Esophagus muscularis mucosa (tissue), 4 donors: ENCODE results near the gene ACSBG1. TPM values are rescaled to one million over a fixed set of nuclear protein-coding genes. Genes with fewer than 3 reads are reported as not detected.
A peak's percentile ranks its signal among the peaks of the same experiment; 100 is the strongest.

Source experiments
- DNase-seq: peaks from one replicate; pipeline ENCODE4 v3.0.0-alpha.2; 2017; ENCODE audit errors: extremely low spot score
- H3K27ac ChIP-seq, 4 donors: fragments of 200-600 bp; sonication (generic); replicated peaks in 1 of 4; 1 replicate in 3 of 4; 2 replicates in 1 of 4; pipeline ENCODE4 v1.5.1; 2016 to 2019; ENCODE audit warnings: mild to moderate bottlenecking in 1 of 4
- H3K27me3 ChIP-seq, 4 donors: fragments of 200-600 bp; sonication (generic); one replicate each; pipeline versions ENCODE4 v1.5.1 to v1.6.0; 2016 to 2019
- H3K36me3 ChIP-seq, 4 donors: fragments of 200-600 bp; sonication (generic); one replicate each; pipeline ENCODE4 v1.5.1; 2016 to 2019
- H3K4me1 ChIP-seq, 4 donors: fragments of 200-600 bp; sonication (generic); one replicate each; pipeline ENCODE4 v1.5.1; 2016 to 2019
- H3K4me3 ChIP-seq, 4 donors: fragments of 200-600 bp; sonication (generic); 1 replicate in 2 of 4; 2 replicates in 2 of 4; pipeline ENCODE4 v1.5.1; 2016 to 2019; ENCODE audit warnings: mild to moderate bottlenecking in 4 of 4, moderate library complexity in 1 of 4
- H3K9me3 ChIP-seq, 4 donors: fragments of 200-600 bp; sonication (generic); 1 replicate in 3 of 4; 2 replicates in 1 of 4; pipeline ENCODE4 v1.5.1; 2016 to 2019
- EP300 ChIP-seq: sonication (generic); formaldehyde crosslinking; IDR thresholded peaks from one replicate; pipeline ENCODE4 v1.6.1; 2017; ENCODE audit warnings: antibody characterized with exemption
- POLR2A ChIP-seq: fragments of 450-650 bp; IDR thresholded peaks from one replicate; pipeline ENCODE4 v1.6.1; 2017; ENCODE audit warnings: antibody characterized with exemption, moderate library complexity, mild to moderate bottlenecking, low read depth
- POLR2AphosphoS5 ChIP-seq, 2 donors: sonication (generic); formaldehyde crosslinking; IDR thresholded peaks; one replicate each; pipeline ENCODE4 v1.6.1; 2017; ENCODE audit warnings: antibody characterized with exemption in 2 of 2
- WGBS: methylation state at CpG from one replicate; pipeline ENCODE4 v1.1.5; 2018; 5-methylcytosine and 5-hydroxymethylcytosine counted together
- intact Hi-C: fragments of 100-400 bp; cut with DNase I; formaldehyde crosslinking; loops from one replicate; pipeline ENCODE4 v1.15.1; 2023
- total RNA-seq, 4 donors: library from RNA; depleted of rRNA; stranded (reverse); fragments of >200 nt; gene quantifications; one replicate each; pipeline versions ENCODE4 v1.1.0 to v1.2.1, GENCODE V29; 2016
- TF ChIP-seq, protein P1 (sequence below), 3 experiments: fragments of 200-600 bp in 2 of 3; fragments of 450-650 bp in 1 of 3; sonication (generic) in 2 of 3; IDR thresholded peaks; one replicate each; pipeline ENCODE4 v1.5.1; 2017 to 2019; ENCODE audit warnings: antibody characterized with exemption in 3 of 3, mild to moderate bottlenecking in 2 of 3, moderate library complexity in 1 of 3

The ACSBG1 gene
- total RNA-seq, 4 donors from 2014 or later = 0.33 to 2.5 (median 1.8) TPM

DNA sequence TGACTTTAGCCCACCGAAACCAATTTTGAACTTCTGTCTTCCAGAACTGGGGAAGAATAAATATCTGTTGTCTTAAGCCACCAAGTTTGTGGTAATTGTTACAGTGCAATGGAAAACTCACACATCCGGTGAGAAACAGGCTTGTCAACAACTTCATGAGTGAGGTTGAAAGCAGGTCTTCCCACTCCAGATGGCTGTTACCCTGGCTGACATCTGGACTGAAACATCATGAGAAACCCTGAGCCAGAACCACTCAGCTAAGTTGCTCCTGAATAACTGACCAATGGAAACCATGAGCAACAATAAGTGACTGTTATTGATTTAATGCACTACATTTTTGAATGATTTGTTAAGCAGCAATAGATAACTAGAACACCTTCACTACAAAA, 10.3 kb downstream of the ACSBG1 start:
- H3K9me3 ChIP-seq = peaks cover 0 to 10% (median 5%) of the 10 kb centered on the region in 4 donors
- intact Hi-C loops = no loop called here
- WGBS = 72% methylated on average over 2 of the region's 2 CpGs
- peaks cover 0 to 19% (median 11%) of the 10 kb centered on the region in 4 donors for H3K4me1 ChIP-seq
- H3K36me3 ChIP-seq = no peaks in the 10 kb centered on the region
- H3K4me3 ChIP-seq = no peak overlapping the region
- DNase-seq = no peak
- no peaks in the 10 kb centered on the region for H3K27me3 ChIP-seq
- H3K27ac ChIP-seq = peak overlapping the region in 2 of 4 donors; percentile 28 to 44
- TF ChIP-seq, protein P1, sequence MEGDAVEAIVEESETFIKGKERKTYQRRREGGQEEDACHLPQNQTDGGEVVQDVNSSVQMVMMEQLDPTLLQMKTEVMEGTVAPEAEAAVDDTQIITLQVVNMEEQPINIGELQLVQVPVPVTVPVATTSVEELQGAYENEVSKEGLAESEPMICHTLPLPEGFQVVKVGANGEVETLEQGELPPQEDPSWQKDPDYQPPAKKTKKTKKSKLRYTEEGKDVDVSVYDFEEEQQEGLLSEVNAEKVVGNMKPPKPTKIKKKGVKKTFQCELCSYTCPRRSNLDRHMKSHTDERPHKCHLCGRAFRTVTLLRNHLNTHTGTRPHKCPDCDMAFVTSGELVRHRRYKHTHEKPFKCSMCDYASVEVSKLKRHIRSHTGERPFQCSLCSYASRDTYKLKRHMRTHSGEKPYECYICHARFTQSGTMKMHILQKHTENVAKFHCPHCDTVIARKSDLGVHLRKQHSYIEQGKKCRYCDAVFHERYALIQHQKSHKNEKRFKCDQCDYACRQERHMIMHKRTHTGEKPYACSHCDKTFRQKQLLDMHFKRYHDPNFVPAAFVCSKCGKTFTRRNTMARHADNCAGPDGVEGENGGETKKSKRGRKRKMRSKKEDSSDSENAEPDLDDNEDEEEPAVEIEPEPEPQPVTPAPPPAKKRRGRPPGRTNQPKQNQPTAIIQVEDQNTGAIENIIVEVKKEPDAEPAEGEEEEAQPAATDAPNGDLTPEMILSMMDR (IDR thresholded peaks at IDR 0.05) = no peak
- no peak for TF ChIP-seq EP300
- no peak for TF ChIP-seq POLR2AphosphoS5 (IDR thresholded peaks at IDR 0.05)
- no peak for TF ChIP-seq POLR2A

DNA sequence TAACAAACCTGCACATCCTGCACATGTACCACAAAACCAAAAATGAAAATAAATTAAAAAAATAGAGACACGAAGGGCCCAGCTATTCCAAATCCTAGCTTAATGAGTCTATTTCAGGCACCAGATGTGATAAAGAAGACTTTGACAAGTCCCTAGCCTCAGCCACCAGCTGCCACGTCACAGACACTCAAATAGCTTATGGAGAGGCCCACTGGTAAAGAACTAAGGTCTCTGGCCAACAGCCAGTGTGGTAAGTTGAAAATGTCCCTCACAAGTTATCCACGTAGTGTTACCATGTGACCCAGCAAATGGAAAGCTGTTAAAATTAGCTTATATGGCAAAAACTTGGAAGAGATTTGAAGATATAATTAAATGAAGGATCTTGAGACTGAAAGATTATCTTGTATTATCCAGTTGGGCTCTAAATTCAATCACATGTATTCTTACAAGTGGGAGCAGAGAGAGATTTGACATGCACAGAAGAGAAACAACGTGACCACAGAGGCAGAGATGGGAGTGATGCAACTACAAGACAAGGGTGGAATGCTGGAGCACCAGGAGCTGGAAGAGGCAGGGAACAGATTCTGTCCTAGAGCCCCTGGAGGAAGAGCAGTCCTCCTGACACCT, 10.9 kb downstream of the ACSBG1 start:
- H3K4me1 ChIP-seq = peaks cover 0 to 20% (median 11%) of the 10 kb centered on the region in 4 donors
- H3K27ac ChIP-seq = peak overlapping the region in 3 of 4 donors; percentile 17 to 44 (median 28)
- no peak for DNase-seq
- 32% methylated on average over 4 of the region's 4 CpGs for WGBS
- no peaks in the 10 kb centered on the region for H3K27me3 ChIP-seq
- no peak overlapping the region for H3K4me3 ChIP-seq
- TF ChIP-seq, protein P1 (IDR thresholded peaks at IDR 0.05) = no peak
- intact Hi-C loops = no loop called here
- H3K36me3 ChIP-seq = no peaks in the 10 kb centered on the region
- peaks cover 0 to 10% (median 5%) of the 10 kb centered on the region in 4 donors for H3K9me3 ChIP-seq

DNA sequence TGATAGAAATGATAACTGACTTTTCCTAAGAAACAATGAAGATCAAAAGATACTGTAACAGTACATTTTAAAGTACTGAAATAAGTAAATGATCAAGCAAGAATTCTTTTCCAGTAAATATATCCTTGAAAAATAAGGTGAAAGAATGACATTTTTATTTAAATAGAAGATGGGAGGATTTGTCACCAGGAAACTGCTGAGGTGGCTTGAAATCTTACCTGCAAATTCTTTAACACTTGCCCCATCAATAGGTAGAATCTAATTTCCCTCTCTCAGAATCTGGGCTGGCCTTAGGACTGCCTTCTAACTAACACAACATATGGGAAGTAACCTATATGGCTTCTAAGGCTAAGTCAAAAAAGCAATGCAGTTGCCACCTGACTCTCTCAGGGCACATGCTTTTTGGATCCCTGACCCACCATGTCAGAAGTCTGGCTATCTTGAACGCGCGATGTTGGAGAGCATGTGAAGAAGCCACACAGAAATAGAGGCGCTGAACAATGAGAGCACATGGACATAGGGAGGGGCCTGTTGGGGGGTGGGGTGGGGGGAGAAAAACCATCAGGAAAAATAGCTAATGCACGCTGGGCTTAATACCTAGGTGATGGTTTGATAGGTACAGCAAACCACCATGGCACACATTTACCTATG, 11.5 kb downstream of the ACSBG1 start:
- intact Hi-C loops = no loop called here
- Histone ChIP-seq H3K4me3 (no peak overlapping the region), H3K27me3 (no peaks in the 10 kb centered on the region), H3K4me1 (peaks cover 0 to 20% (median 11%) of the 10 kb centered on the region in 4 donors), H3K9me3 (peaks cover 0 to 10% (median 5%) of the 10 kb centered on the region in 4 donors), H3K27ac (peak overlapping the region in 3 of 4 donors; percentile 17 to 44 (median 28)), H3K36me3 (no peaks in the 10 kb centered on the region)
- WGBS = 98% methylated on average over 5 of the region's 5 CpGs
- no peak for TF ChIP-seq POLR2A
- no peak for DNase-seq

DNA sequence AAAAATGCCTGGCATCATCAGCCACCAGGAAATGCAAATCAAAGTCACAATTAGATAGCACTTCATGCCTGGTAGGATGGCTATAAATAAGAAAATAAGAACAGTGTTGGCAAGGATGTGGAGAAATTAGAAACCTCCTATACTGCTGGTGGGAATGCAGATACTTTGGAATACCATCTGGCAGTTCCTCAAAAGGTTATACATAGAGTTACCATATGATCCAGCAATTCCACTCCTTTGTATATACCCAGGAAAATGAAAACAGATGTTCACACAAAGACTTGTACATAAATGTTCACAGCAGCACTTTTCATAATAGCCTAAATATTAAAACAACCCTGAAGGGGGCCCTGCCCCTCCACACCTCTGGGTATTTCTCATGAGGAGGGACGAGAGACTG, 13.7 kb downstream of the ACSBG1 start:
- Histone ChIP-seq H3K9me3 (peaks cover 0 to 9% (median 4%) of the 10 kb centered on the region in 4 donors), H3K36me3 (no peaks in the 10 kb centered on the region), H3K4me3 (no peak overlapping the region), H3K27me3 (no peaks in the 10 kb centered on the region), H3K27ac (peak overlapping the region in 3 of 4 donors; percentile 27 to 48 (median 46)), H3K4me1 (peaks cover 16 to 36% (median 27%) of the 10 kb centered on the region in 4 donors)
- DNase-seq = no peak
- no peak for TF ChIP-seq POLR2A
- TF ChIP-seq EP300 = no peak
- no peak for TF ChIP-seq POLR2AphosphoS5 (IDR thresholded peaks at IDR 0.05)
- TF ChIP-seq, protein P1 (IDR thresholded peaks at IDR 0.05) = no peak
- 68% methylated on average over 1 of the region's 1 CpG for WGBS
- intact Hi-C loops = no loop called here

DNA sequence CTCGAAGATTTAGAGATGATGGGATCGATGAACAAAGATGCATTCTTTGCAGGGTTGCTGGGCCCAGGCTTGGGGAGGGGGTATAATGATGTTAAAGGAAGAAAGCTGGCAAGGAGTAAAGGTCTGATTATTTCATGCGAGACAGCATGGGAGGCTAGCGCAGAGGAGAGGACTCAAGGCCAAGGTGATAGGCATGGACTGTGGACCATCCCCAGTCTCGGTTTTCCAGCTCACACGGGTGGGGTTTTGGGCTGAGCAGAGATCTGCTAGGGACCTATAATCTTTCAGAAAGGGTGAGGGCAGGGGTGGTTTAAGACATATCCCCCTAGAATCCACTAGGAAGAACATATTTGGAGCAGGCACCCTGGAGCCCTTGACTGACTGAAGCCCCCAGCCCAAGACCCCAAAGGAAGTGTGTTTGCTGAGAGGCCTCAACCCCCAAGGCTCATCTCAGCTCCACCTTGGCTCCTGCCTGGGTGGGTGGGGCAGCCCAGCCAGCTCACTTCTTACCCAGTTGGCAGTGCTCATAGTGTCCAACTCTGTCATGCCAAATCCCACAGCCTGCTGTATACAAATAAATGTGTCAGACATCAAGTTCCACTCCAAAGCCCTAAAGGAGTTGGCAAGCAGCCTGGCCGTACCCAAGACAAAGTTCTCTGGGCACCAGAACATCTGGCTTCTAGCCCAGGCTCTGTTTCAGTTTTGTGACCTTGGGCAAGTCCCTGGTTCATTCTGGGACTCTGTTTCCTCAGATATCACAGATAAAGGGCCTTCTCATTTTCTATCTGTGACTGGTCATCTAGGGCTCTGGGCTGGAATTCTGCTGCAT, 17.9 kb downstream of the ACSBG1 start:
- DNase-seq = no peak
- H3K27ac ChIP-seq = peak overlapping the region in 3 of 4 donors; percentile 51 to 66 (median 55)
- no peak overlapping the region for H3K4me3 ChIP-seq
- no peaks in the 10 kb centered on the region for H3K9me3 ChIP-seq
- TF ChIP-seq POLR2AphosphoS5 (IDR thresholded peaks at IDR 0.05) (peak; percentile 21 to 48), POLR2A (no peak), EP300 (no peak)
- 76% methylated on average over 7 of the region's 7 CpGs for WGBS
- intact Hi-C loops = no loop called here
- H3K27me3 ChIP-seq = no peaks in the 10 kb centered on the region
- H3K4me1 ChIP-seq = peaks cover 37 to 64% (median 44%) of the 10 kb centered on the region in 4 donors
- no peaks in the 10 kb centered on the region for H3K36me3 ChIP-seq
